ENCODE data around the gene ATP5F1D.

The ATP5F1D gene

GRCh38 chr19:1287354-1288225, 46.0 kb downstream of the ATP5F1D start:
- DNase-seq: no peak
- intact Hi-C loops (cut with DNase I): no loop called here

GRCh38 chr19:1288226-1288612, 46.7 kb downstream of the ATP5F1D start:
- DNase-seq: no peak
- intact Hi-C loops (cut with DNase I): no loop called here

GRCh38 chr19:1288833-1289685, 47.5 kb downstream of the ATP5F1D start:
- intact Hi-C loops (cut with DNase I): no loop called here
- DNase-seq: no peak

- intact Hi-C loops (cut with DNase I): no loop called here
- no peak for DNase-seq
These were observed 48.1 kb downstream of the ATP5F1D start for GRCh38 chr19:1289686-1290025.

GRCh38 chr19:1290196-1290702, 48.7 kb downstream of the ATP5F1D start:
- no peak for DNase-seq
- intact Hi-C loops (cut with DNase I): no loop called here

- no peak for DNase-seq
- intact Hi-C loops (cut with DNase I): no loop called here
These were observed 49.4 kb downstream of the ATP5F1D start for GRCh38 chr19:1290703-1291651.

GRCh38 chr19:1291761-1292418, 50.3 kb downstream of the ATP5F1D start:
- intact Hi-C loops (cut with DNase I): no loop called here
- DNase-seq: no peak

GRCh38 chr19:1292419-1293151, 51.0 kb downstream of the ATP5F1D start:
- intact Hi-C loops (cut with DNase I): no loop called here
- DNase-seq: no peak

- no peak for DNase-seq
- intact Hi-C loops (cut with DNase I): no loop called here
These were observed 52.4 kb downstream of the ATP5F1D start for GRCh38 chr19:1293782-1294604.

Data from posterior cingulate gyrus (tissue), 11 donors.